MM.1S (cell line): ENCODE results near the gene ZEB2.

ENCODE experiments used
- CTCF ChIP-seq: fragments of 300-600 bp; sonication (generic); IDR thresholded peaks from 2 replicates; pipeline ENCODE4 v1.5.1; 2016; ENCODE audit warnings: antibody characterized with exemption, low read length, mixed read lengths
- EZH2 ChIP-seq: fragments of 300-600 bp; sonication (generic); optimal IDR thresholded peaks from 2 replicates; pipeline ENCODE3; 2017; ENCODE audit warnings: low read depth, mild to moderate bottlenecking, antibody characterized with exemption, low read length, mixed read lengths

GRCh38 chr2:144550084-144550483 is 30.2 kb upstream of the ZEB2 start:
- TF ChIP-seq CTCF, result no peak
- TF ChIP-seq EZH2, result no peak
